A549 (cell line): ENCODE data around the gene UTP25. TPM values are rescaled to one million over a fixed set of nuclear protein-coding genes. Genes with fewer than 3 reads are reported as not detected.

Experiments used
- ATAC-seq, 2 experiments: fragments of 200-7000 bp in 1 of 2; fragments of >200 bp in 1 of 2; cut with Nextera tagmentation in 1 of 2; cut with Tn5 transposase in 1 of 2; 3 replicates each; pipeline versions ENCODE4 v1.8.0 to v1.9.1; 2018 to 2020; ENCODE audit warnings: mild to moderate bottlenecking in 1 of 2, moderate library complexity in 1 of 2
- CTCF ChIA-PET: fragments of 300-600 bp; sonication (Branson Sonifier 250); formaldehyde crosslinking; extraction: SDS; loops from one replicate; lab custom pipeline; 2021; ENCODE audit warnings: antibody characterized with exemption, inconsistent platforms; lab: Yijun Ruan, JAX
- POLR2A ChIA-PET: fragments of 350-600 bp; formaldehyde crosslinking; extraction: SDS; loops from one replicate; lab custom pipeline; 2021; ENCODE audit warnings: antibody characterized with exemption, inconsistent platforms; lab: Yijun Ruan, JAX
- DNase-seq, 2 experiments: peaks; one replicate each; pipeline versions ENCODE4 v3.0.0 to v3.0.0-alpha.2; 2011 to 2016; ENCODE audit warnings: low read depth in 1 of 2, low spot score in 1 of 2
- FAIRE-seq: peaks from 2 replicates; lab custom pipeline; 2011; peaks lifted over from hg19 to GRCh38; lab: Jason Lieb, UNC
- H3K27ac ChIP-seq, 2 experiments: fragments of >200 bp; sonication (Bioruptor Twin); formaldehyde crosslinking; 3 replicates each; pipeline ENCODE4 v1.5.1; 2016 to 2017
- H3K4me1 ChIP-seq: fragments of >200 bp; sonication (Bioruptor Twin); formaldehyde crosslinking; 3 replicates; pipeline ENCODE4 v1.6.1; 2016
- H3K4me2 ChIP-seq: fragments of >200 bp; sonication (Bioruptor Twin); formaldehyde crosslinking; 3 replicates; pipeline ENCODE4 v1.6.1; 2016
- H3K4me3 ChIP-seq: fragments of >200 bp; sonication (Bioruptor Twin); formaldehyde crosslinking; 3 replicates; pipeline ENCODE4 v1.5.1; 2016
- H3K9me3 ChIP-seq: fragments of >200 bp; sonication (Bioruptor Twin); formaldehyde crosslinking; 3 replicates; pipeline ENCODE4 v1.6.1; 2016
- CEBPB ChIP-seq, 2 experiments: fragments of >200 bp in 1 of 2; sonication (Bioruptor Twin) in 1 of 2; formaldehyde crosslinking in 1 of 2; IDR thresholded peaks; 2 replicates each; pipeline ENCODE4 v1.6.1; 2012 to 2016
- CHD2 ChIP-seq: fragments of 150-350 bp; IDR thresholded peaks from 2 replicates; pipeline ENCODE4 v1.6.1; 2014; ENCODE audit warnings: low read length; ENCODE audit not compliant: partially characterized antibody
- EHMT2 ChIP-seq: fragments of 200-600 bp; sonication (generic); IDR thresholded peaks from 2 replicates; pipeline ENCODE4 v1.6.1; 2016; ENCODE audit warnings: antibody characterized with exemption, low read depth, mild to moderate bottlenecking, moderate library complexity
- ESRRA ChIP-seq: fragments of 150-350 bp; IDR thresholded peaks from 2 replicates; pipeline ENCODE4 v1.6.1; 2014; ENCODE audit warnings: mild to moderate bottlenecking, low read length, borderline replicate concordance
- FOSB ChIP-seq: fragments of 250-450 bp; sonication (Bioruptor Pico); IDR thresholded peaks from 2 replicates; pipeline ENCODE4 v1.5.0; 2020; ENCODE audit warnings: mild to moderate bottlenecking, moderate library complexity
- FOXS1 ChIP-seq: fragments of 250-450 bp; sonication (Bioruptor Pico); IDR thresholded peaks from 2 replicates; pipeline ENCODE4 v1.5.0; 2020; ENCODE audit warnings: mild to moderate bottlenecking, moderate library complexity
- HOXB13 ChIP-seq: fragments of 250-450 bp; sonication (Bioruptor Pico); IDR thresholded peaks from 2 replicates; pipeline ENCODE4 v1.5.0; 2020; ENCODE audit warnings: low read depth, mild to moderate bottlenecking, moderate library complexity
- HOXB5 ChIP-seq: fragments of 250-450 bp; sonication (Bioruptor Pico); IDR thresholded peaks from 2 replicates; pipeline ENCODE4 v1.5.0; 2020; ENCODE audit warnings: mild to moderate bottlenecking, moderate library complexity
- JUN ChIP-seq, 2 experiments: fragments of >200 bp; sonication (Bioruptor Twin); formaldehyde crosslinking; IDR thresholded peaks; 2 replicates in 1 of 2; 3 replicates in 1 of 2; pipeline ENCODE4 v1.6.1; 2016 to 2017
- KDM1A ChIP-seq: fragments of 200-600 bp; sonication (generic); IDR thresholded peaks from 2 replicates; pipeline ENCODE4 v1.6.1; 2016; ENCODE audit warnings: low read depth, mild to moderate bottlenecking
- PHF8 ChIP-seq: fragments of 200-600 bp; sonication (generic); IDR thresholded peaks from 2 replicates; pipeline ENCODE4 v1.6.1; 2016; ENCODE audit warnings: low read depth, mild to moderate bottlenecking, antibody characterized with exemption, moderate library complexity, borderline replicate concordance
- POLR2A ChIP-seq: IDR thresholded peaks from 2 replicates; pipeline ENCODE4 v1.6.1; 2012; ENCODE audit warnings: mild to moderate bottlenecking, low read length
- RNF2 ChIP-seq: fragments of 200-600 bp; sonication (generic); IDR thresholded peaks from 2 replicates; pipeline ENCODE4 v1.6.1; 2016; ENCODE audit warnings: low read depth, mild to moderate bottlenecking, antibody characterized with exemption, moderate library complexity, borderline replicate concordance
- ZC3H11A ChIP-seq: fragments of 450-650 bp; IDR thresholded peaks from 2 replicates; pipeline ENCODE4 v1.6.1; 2014; ENCODE audit warnings: antibody characterized with exemption, mild to moderate bottlenecking
- ZFP36 ChIP-seq: fragments of 450-650 bp; IDR thresholded peaks from 2 replicates; pipeline ENCODE4 v1.6.1; 2014; ENCODE audit warnings: borderline replicate concordance; ENCODE audit not compliant: partially characterized antibody
- WGBS: methylation state at CpG from one replicate; pipeline ENCODE4 v1.1.6; 2017; ENCODE audit errors: missing lambda C conversion rate; 5-methylcytosine and 5-hydroxymethylcytosine counted together
- polyA plus RNA-seq, 4 experiments: library from polyadenylated mRNA; depleted of rRNA in 3 of 4; stranded (reverse); fragments of >200 nt; fragmentation: RNase III in 1 of 4; extraction: RNeasy Plus Mini Kit Qiagen cat#74134 plus additional on column Dnase treatment in 1 of 4; gene quantifications; 2 replicates in 3 of 4; 3 replicates in 1 of 4; pipeline ENCODE4 v1.2.3, GENCODE V29; 2011 to 2017
- TF ChIP-seq, protein P1 (sequence below): IDR thresholded peaks from 2 replicates; pipeline ENCODE4 v1.6.1; 2012
- TF ChIP-seq, protein P2 (sequence below): fragments of 150-350 bp; IDR thresholded peaks from 2 replicates; pipeline ENCODE4 v1.6.1; 2014; ENCODE audit warnings: low read depth, mild to moderate bottlenecking, low read length
- TF ChIP-seq, protein P3 (sequence below): fragments of >200 bp; sonication (Bioruptor Twin); formaldehyde crosslinking; IDR thresholded peaks from 2 replicates; pipeline ENCODE4 v1.6.1; 2016
- TF ChIP-seq, protein P4 (sequence below): fragments of >200 bp; sonication (Bioruptor Twin); formaldehyde crosslinking; IDR thresholded peaks from 3 replicates; pipeline ENCODE4 v1.5.1; 2016

UTP25 gene
- polyA plus RNA-seq, 2 of the 4 experiments (the other 2 are of a cell fraction) = 8.4 to 16.5 TPM

DNA sequence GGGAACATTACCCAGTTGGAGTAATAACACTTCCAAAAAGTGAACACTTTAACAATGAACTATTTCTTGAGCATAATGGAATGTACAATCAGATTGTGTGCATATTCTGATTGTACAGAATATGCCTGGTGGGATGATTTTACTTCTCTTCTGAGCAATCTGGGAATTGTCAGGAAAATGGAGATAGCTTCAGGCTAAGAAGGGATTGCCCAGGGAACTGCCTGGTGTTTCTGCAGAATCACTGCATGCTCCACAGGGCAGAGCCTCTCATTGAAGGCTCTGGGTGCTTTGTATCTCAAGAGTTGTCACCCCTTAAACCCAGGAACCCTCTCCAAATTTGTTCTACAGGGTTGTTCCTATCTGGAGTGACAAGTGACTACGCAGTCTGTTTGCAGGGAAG is 51.2 kb downstream of the UTP25 start:
- DNase-seq = no peak
- Histone ChIP-seq H3K9me3 (no peaks in the 10 kb centered on the region), H3K27ac (no peak overlapping the region), H3K4me3 (no peak overlapping the region), H3K4me2 (peak overlapping the region; percentile 56; the same call in 2 of the 3 replicates), H3K4me1 (peaks cover 7% of the 10 kb centered on the region; the same call in 2 of the 3 replicates)
- WGBS = 94% methylated on average over 1 of the region's 1 CpG
- POLR2A ChIA-PET = no interaction called here
- no peak for ATAC-seq
- no peak for TF ChIP-seq HOXB5 (CRISPR knock-in tag)
- CTCF ChIA-PET = interaction anchor here (2.8 kb wide), 1 partner anchor 18 kb away, joined by 15 read pairs; no protein-coding TSS in a partner anchor
- no peak for FAIRE-seq

DNA sequence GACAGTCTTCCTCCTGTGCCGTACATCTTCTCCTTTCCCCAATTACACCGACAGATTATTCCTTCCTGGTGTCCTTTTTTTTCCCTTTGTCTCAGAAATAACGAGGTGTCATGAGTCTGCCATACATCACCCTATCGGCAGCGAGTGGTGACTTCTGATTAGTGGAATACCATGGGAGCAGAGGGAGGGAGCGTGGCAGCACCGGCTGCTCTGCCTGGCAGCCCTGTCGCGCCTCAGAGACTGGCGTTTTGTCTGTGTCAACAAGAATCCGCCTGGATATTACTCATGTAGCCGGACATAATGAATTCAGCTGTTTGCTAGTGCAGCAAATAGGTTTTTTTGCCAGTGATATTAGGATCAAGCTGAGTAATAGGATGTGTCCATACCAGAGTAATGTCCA is 51.8 kb downstream of the UTP25 start:
- peak in 1 of 2 experiments; percentile 17 for DNase-seq
- no peaks in the 10 kb centered on the region for H3K9me3 ChIP-seq
- TF ChIP-seq FOSB (CRISPR knock-in tag) (no peak), ZC3H11A (no peak), ZFP36 (no peak), JUN (IDR thresholded peaks at IDR 0.05) (no peak), CHD2 (no peak), EHMT2 (no peak), FOXS1 (CRISPR knock-in tag) (no peak), ESRRA (no peak), HOXB13 (CRISPR knock-in tag) (no peak), CEBPB (IDR thresholded peaks at IDR 0.05) (no peak), KDM1A (no peak), PHF8 (no peak), RNF2 (no peak), POLR2A (no peak)
- TF ChIP-seq, protein P1, sequence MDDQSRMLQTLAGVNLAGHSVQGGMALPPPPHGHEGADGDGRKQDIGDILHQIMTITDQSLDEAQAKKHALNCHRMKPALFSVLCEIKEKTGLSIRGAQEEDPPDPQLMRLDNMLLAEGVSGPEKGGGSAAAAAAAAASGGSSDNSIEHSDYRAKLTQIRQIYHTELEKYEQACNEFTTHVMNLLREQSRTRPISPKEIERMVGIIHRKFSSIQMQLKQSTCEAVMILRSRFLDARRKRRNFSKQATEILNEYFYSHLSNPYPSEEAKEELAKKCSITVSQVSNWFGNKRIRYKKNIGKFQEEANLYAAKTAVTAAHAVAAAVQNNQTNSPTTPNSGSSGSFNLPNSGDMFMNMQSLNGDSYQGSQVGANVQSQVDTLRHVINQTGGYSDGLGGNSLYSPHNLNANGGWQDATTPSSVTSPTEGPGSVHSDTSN = no peak
- TF ChIP-seq, protein P2, sequence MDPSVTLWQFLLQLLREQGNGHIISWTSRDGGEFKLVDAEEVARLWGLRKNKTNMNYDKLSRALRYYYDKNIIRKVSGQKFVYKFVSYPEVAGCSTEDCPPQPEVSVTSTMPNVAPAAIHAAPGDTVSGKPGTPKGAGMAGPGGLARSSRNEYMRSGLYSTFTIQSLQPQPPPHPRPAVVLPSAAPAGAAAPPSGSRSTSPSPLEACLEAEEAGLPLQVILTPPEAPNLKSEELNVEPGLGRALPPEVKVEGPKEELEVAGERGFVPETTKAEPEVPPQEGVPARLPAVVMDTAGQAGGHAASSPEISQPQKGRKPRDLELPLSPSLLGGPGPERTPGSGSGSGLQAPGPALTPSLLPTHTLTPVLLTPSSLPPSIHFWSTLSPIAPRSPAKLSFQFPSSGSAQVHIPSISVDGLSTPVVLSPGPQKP = no peak
- TF ChIP-seq, protein P3, sequence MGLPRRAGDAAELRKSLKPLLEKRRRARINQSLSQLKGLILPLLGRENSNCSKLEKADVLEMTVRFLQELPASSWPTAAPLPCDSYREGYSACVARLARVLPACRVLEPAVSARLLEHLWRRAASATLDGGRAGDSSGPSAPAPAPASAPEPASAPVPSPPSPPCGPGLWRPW = no peak
- ChIA-PET CTCF (interaction anchor here (1.2 to 2.8 kb wide), 3 partner anchors 9 to 110 kb away, joined by 3 to 15 read pairs (median 6); no protein-coding TSS in a partner anchor), POLR2A (no interaction called here)
- H3K27ac ChIP-seq = 0 out of 6 replicates have a peak overlapping the region, but pooled peaks of 1 of the 2 experiments have one; percentile 6
- FAIRE-seq = no peak
- 10% methylated on average over 12 of the region's 12 CpGs for WGBS
- peak; percentile 48 to 58; a peak in 5 of 6 replicates for ATAC-seq
- H3K4me1 ChIP-seq = peaks cover 12% of the 10 kb centered on the region
- H3K4me3 ChIP-seq = no peak overlapping the region
- peak overlapping the region; percentile 56 for H3K4me2 ChIP-seq

DNA sequence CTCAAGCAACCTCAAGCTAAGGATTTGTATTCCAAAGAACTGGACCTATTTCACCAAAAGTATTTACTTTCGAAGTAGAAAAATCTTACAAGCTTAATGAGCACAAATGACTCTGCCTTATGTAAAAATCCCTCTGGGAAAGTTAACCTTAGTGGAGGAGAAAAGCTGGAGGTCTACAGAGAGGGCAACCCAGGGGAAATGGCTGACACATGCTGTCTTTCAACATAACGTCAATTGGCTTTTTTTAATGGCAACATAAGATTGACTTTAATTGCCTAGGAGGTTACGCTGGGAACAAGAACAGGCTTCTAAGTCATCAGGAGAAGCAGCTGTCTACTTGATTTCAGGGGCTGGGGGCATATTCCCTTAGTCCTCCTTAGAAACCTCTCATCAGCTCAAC is 52.3 kb downstream of the UTP25 start:
- ChIA-PET POLR2A (no interaction called here), CTCF (interaction anchor here (1.2 to 2.8 kb wide), 3 partner anchors 9 to 109 kb away, joined by 3 to 15 read pairs (median 6); no protein-coding TSS in a partner anchor)
- Histone ChIP-seq H3K4me3 (no peak overlapping the region), H3K4me1 (peaks cover 17% of the 10 kb centered on the region), H3K27ac (0 out of 6 replicates have a peak overlapping the region, but pooled peaks of 1 of the 2 experiments have one; percentile 6), H3K9me3 (no peaks in the 10 kb centered on the region), H3K4me2 (peak overlapping the region; percentile 56)
- DNase-seq (no peak), ATAC-seq (no peak), FAIRE-seq (no peak)
- WGBS = 51% methylated on average over 3 of the region's 3 CpGs
- no peak for TF ChIP-seq KDM1A
- TF ChIP-seq, protein P4, sequence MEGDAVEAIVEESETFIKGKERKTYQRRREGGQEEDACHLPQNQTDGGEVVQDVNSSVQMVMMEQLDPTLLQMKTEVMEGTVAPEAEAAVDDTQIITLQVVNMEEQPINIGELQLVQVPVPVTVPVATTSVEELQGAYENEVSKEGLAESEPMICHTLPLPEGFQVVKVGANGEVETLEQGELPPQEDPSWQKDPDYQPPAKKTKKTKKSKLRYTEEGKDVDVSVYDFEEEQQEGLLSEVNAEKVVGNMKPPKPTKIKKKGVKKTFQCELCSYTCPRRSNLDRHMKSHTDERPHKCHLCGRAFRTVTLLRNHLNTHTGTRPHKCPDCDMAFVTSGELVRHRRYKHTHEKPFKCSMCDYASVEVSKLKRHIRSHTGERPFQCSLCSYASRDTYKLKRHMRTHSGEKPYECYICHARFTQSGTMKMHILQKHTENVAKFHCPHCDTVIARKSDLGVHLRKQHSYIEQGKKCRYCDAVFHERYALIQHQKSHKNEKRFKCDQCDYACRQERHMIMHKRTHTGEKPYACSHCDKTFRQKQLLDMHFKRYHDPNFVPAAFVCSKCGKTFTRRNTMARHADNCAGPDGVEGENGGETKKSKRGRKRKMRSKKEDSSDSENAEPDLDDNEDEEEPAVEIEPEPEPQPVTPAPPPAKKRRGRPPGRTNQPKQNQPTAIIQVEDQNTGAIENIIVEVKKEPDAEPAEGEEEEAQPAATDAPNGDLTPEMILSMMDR = no peak
- TF ChIP-seq PHF8 = no peak
